Spleen (tissue), 11 donors: Measurements from ENCODE around the gene OTOG. TPM values are rescaled to one million over a fixed set of nuclear protein-coding genes. Genes with fewer than 3 reads are reported as not detected.

Experiments used
- DNase-seq: peaks from one replicate; pipeline ENCODE4 v3.0.0-alpha.2; 2020
- H3K27ac ChIP-seq, 8 donors: fragments of 200-600 bp; sonication (generic) in 7 of 8; 1 replicate in 4 of 8; 2 replicates in 4 of 8; pipeline versions ENCODE4 v1.5.0 to v1.8.0; 2016 to 2021; ENCODE audit warnings: inconsistent platforms in 4 of 8, mild to moderate bottlenecking in 4 of 8, moderate library complexity in 1 of 8
- H3K27me3 ChIP-seq, 7 donors: fragments of 200-600 bp; sonication (generic) in 6 of 7; replicated peaks in 1 of 7; 1 replicate in 4 of 7; 2 replicates in 3 of 7; pipeline versions ENCODE4 v1.5.0 to v1.8.0; 2016 to 2021; ENCODE audit warnings: inconsistent platforms in 3 of 7, mild to moderate bottlenecking in 1 of 7
- H3K36me3 ChIP-seq, 6 donors: fragments of 200-600 bp; sonication (generic) in 5 of 6; 1 replicate in 4 of 6; 2 replicates in 2 of 6; pipeline versions ENCODE4 v1.5.0 to v1.8.0; 2016 to 2021; ENCODE audit warnings: inconsistent platforms in 2 of 6
- H3K4me1 ChIP-seq, 6 donors: fragments of 200-600 bp; sonication (generic) in 5 of 6; 1 replicate in 3 of 6; 2 replicates in 3 of 6; pipeline versions ENCODE4 v1.5.0 to v1.8.0; 2016 to 2021; ENCODE audit warnings: inconsistent platforms in 3 of 6
- H3K4me3 ChIP-seq, 8 donors: fragments of 200-600 bp; sonication (generic) in 7 of 8; 1 replicate in 4 of 8; 2 replicates in 4 of 8; pipeline versions ENCODE4 v1.5.0 to v1.8.0; 2016 to 2021; ENCODE audit warnings: inconsistent platforms in 4 of 8, mild to moderate bottlenecking in 4 of 8, moderate library complexity in 2 of 8
- H3K9me3 ChIP-seq, 8 donors: fragments of 200-600 bp; sonication (generic) in 7 of 8; 1 replicate in 4 of 8; 2 replicates in 4 of 8; pipeline versions ENCODE4 v1.5.0 to v1.8.0; 2016 to 2021; ENCODE audit warnings: inconsistent platforms in 4 of 8
- CTCF ChIP-seq, 11 experiments: fragments of 200-600 bp in 7 of 11; fragments of 450-650 bp in 4 of 11; sonication (generic) in 4 of 11; IDR thresholded peaks in 8 of 11; conservative IDR thresholded peaks in 3 of 11; 1 replicate in 7 of 11; 2 replicates in 4 of 11; pipeline versions ENCODE4 v1.4.0 to v1.8.0; 2016 to 2021; ENCODE audit warnings: antibody characterized with exemption in 11 of 11, inconsistent platforms in 4 of 11, mild to moderate bottlenecking in 1 of 11
- POLR2A ChIP-seq, 3 donors: fragments of 450-650 bp; IDR thresholded peaks; one replicate each; pipeline ENCODE4 v1.5.1; 2017; ENCODE audit warnings: antibody characterized with exemption in 3 of 3, mild to moderate bottlenecking in 1 of 3
- POLR2AphosphoS5 ChIP-seq, 3 donors: sonication (generic); formaldehyde crosslinking; IDR thresholded peaks; one replicate each; pipeline ENCODE4 v1.5.1; 2017; ENCODE audit warnings: antibody characterized with exemption in 3 of 3
- WGBS, 5 donors: extraction: QIAGEN DNeasy Blood & Tissue Kit in 3 of 5; methylation state at CpG; one replicate each; pipeline versions ENCODE4 v1.1.5 to v1.1.7; 2013 to 2018; 5-methylcytosine and 5-hydroxymethylcytosine counted together
- intact Hi-C: fragments of 100-400 bp; cut with DNase I; formaldehyde crosslinking; loops from one replicate; pipeline ENCODE4 v1.15.0; 2023; ENCODE audit warnings: low total_unique reads
- polyA plus RNA-seq, 3 donors: library from polyadenylated mRNA; stranded (reverse); fragments of 200-250 nt; gene quantifications; one replicate each; pipeline ENCODE4 v1.2.1, GENCODE V29; 2013
- total RNA-seq, 7 donors: library from RNA; depleted of rRNA in 3 of 7; stranded (reverse); fragments of >200 nt in 3 of 7; fragmentation: NEBNext Ultra II Directional in 4 of 7; extraction: Animal tissue kit (Norgen Biotek cat#: 25700) in 4 of 7; gene quantifications; one replicate each; pipeline versions ENCODE4 v1.1.0 to v1.2.1, GENCODE V29; 2016 to 2021
- donor health status: healthy with polysubstance abuse.
- donor health status: DM: no; HTN: no; CAD: no; lungs with moderate emphysema.
- donor health status: DM: no; HTN: no; CAD: no.
- donor health status: Bipolar disorder and iron deficiency.
- donor health status: healthy.
- donor health status: DM: no; HTN: no; CAD: no.
- donor health status: DM: yes; HTN: yes; CAD: no.

The OTOG gene
- total and polyA plus RNA-seq, 10 donors = not detected

- H3K36me3 ChIP-seq = no peaks in the 10 kb centered on the region
- no peaks in the 10 kb centered on the region for H3K9me3 ChIP-seq
- TF ChIP-seq POLR2A (IDR thresholded peaks at IDR 0.05) (no peak), POLR2AphosphoS5 (IDR thresholded peaks at IDR 0.05) (no peak), CTCF (IDR thresholded peaks at IDR 0.05 in 8 of 11, conservative IDR thresholded peaks at IDR 0.05 in 3 of 11) (no peak)
- intact Hi-C loops = loop anchor here (10.0 kb wide), 1 partner anchor 120 kb away; no protein-coding TSS in a partner anchor
- WGBS, 5 donors = 74 to 83% (median 78%) methylated on average over 2 to 6 of the region's 6 CpGs
- peak; percentile 68 for DNase-seq
- no peaks in the 10 kb centered on the region for H3K4me1 ChIP-seq
- no peak overlapping the region for H3K27ac ChIP-seq
- H3K4me3 ChIP-seq = no peak overlapping the region
- peaks cover 0 to 19% (median 0%) of the 10 kb centered on the region in 7 donors for H3K27me3 ChIP-seq
Observed at GRCh38 chr11:17604915-17605233, 57.8 kb downstream of the OTOG start.

- H3K4me3 ChIP-seq = no peak overlapping the region
- no peak overlapping the region for H3K27ac ChIP-seq
- H3K9me3 ChIP-seq = no peaks in the 10 kb centered on the region
- intact Hi-C loops = loop anchor here (10.0 kb wide), 1 partner anchor 119 kb away; no protein-coding TSS in a partner anchor
- WGBS, 5 donors = 80 to 90% (median 82%) methylated on average over 14 to 17 of the region's 17 CpGs
- H3K36me3 ChIP-seq = no peaks in the 10 kb centered on the region
- DNase-seq = peak; percentile 73
- no peaks in the 10 kb centered on the region for H3K4me1 ChIP-seq
- peaks cover 0 to 15% (median 0%) of the 10 kb centered on the region in 7 donors for H3K27me3 ChIP-seq
- no peak for TF ChIP-seq CTCF (IDR thresholded peaks at IDR 0.05 in 8 of 11, conservative IDR thresholded peaks at IDR 0.05 in 3 of 11)
- no peak for TF ChIP-seq POLR2AphosphoS5 (IDR thresholded peaks at IDR 0.05)
- no peak for TF ChIP-seq POLR2A (IDR thresholded peaks at IDR 0.05)
Observed at GRCh38 chr11:17605651-17606122, 58.6 kb downstream of the OTOG start.

GRCh38 chr11:17606233-17607082 is 59.4 kb downstream of the OTOG start:
- intact Hi-C loops = loop anchor here (10.0 kb wide), 1 partner anchor 118 kb away; no protein-coding TSS in a partner anchor

More at GRCh38 chr11:17606233-17607082, 59.4 kb downstream of the OTOG start:
- H3K27ac ChIP-seq = no peak overlapping the region
- TF ChIP-seq CTCF (IDR thresholded peaks at IDR 0.05 in 8 of 11, conservative IDR thresholded peaks at IDR 0.05 in 3 of 11) (no peak), POLR2A (IDR thresholded peaks at IDR 0.05) (no peak), POLR2AphosphoS5 (IDR thresholded peaks at IDR 0.05) (no peak)
- peaks cover 0 to 19% (median 0%) of the 10 kb centered on the region in 7 donors for H3K27me3 ChIP-seq
- no peak for DNase-seq
- H3K4me1 ChIP-seq = no peaks in the 10 kb centered on the region
- no peak overlapping the region for H3K4me3 ChIP-seq
- 63 to 75% (median 68%) methylated on average over 10 of the region's 10 CpGs for WGBS, 5 donors
- no peaks in the 10 kb centered on the region for H3K9me3 ChIP-seq
- no peaks in the 10 kb centered on the region for H3K36me3 ChIP-seq
